Fibroblast of lung (primary cell): ENCODE data around the gene CAMKK1. TPM values are rescaled to one million over a fixed set of nuclear protein-coding genes. Genes with fewer than 3 reads are reported as not detected.

Experiments used
- DNase-seq, 2 donors: peaks; one replicate each; pipeline versions ENCODE4 v3.0.0 to v3.0.0-alpha.2; 2010; ENCODE audit warnings: low read depth in 2 of 2
- H2AFZ ChIP-seq: 2 replicates; pipeline ENCODE4 v1.5.1; 2012; ENCODE audit warnings: low read length, control low read depth, inconsistent platforms
- H3K27ac ChIP-seq: 2 replicates; pipeline ENCODE4 v1.5.1; 2011; ENCODE audit warnings: low read length, control low read depth; ENCODE audit not compliant: insufficient read depth
- H3K27me3 ChIP-seq: 2 replicates; pipeline ENCODE4 v1.5.1; 2011; ENCODE audit warnings: mild to moderate bottlenecking, low read length; ENCODE audit not compliant: control insufficient read depth, insufficient read depth
- H3K36me3 ChIP-seq: 2 replicates; pipeline ENCODE4 v1.5.1; 2011; ENCODE audit warnings: low read length; ENCODE audit not compliant: control insufficient read depth, insufficient read depth
- H3K4me1 ChIP-seq: 2 replicates; pipeline ENCODE4 v1.5.1; 2011; ENCODE audit warnings: low read length; ENCODE audit not compliant: control insufficient read depth, insufficient read depth; ENCODE audit errors: extremely low read depth
- H3K4me2 ChIP-seq: 2 replicates; pipeline ENCODE4 v1.5.1; 2011; ENCODE audit warnings: low read length, control low read depth; ENCODE audit not compliant: insufficient read depth; ENCODE audit errors: extremely low read depth
- H3K4me3 ChIP-seq, 4 experiments: fragments of 200-600 bp in 1 of 4; sonication (generic) in 1 of 4; replicated peaks in 1 of 4; 2 replicates each; pipeline ENCODE4 v1.5.1; 2011 to 2016; ENCODE audit warnings: low read length in 4 of 4, low read depth in 3 of 4, mild to moderate bottlenecking in 3 of 4, control low read depth in 2 of 4, inconsistent platforms in 1 of 4, mixed read lengths in 1 of 4; ENCODE audit not compliant: insufficient read depth in 1 of 4; ENCODE audit errors: control extremely low read depth in 1 of 4
- H3K79me2 ChIP-seq: 2 replicates; pipeline ENCODE4 v1.5.1; 2012; ENCODE audit warnings: mild to moderate bottlenecking, low read length, inconsistent platforms; ENCODE audit not compliant: control insufficient read depth, insufficient read depth
- H3K9ac ChIP-seq: 2 replicates; pipeline ENCODE4 v1.5.1; 2011; ENCODE audit warnings: mild to moderate bottlenecking, low read length, control low read depth; ENCODE audit not compliant: insufficient read depth
- H3K9me3 ChIP-seq: 2 replicates; pipeline ENCODE4 v1.5.1; 2012; ENCODE audit warnings: low read depth, low read length; ENCODE audit not compliant: control insufficient read depth, insufficient read depth
- H4K20me1 ChIP-seq: 2 replicates; pipeline ENCODE4 v1.5.1; 2011; ENCODE audit warnings: low read length; ENCODE audit not compliant: control insufficient read depth, insufficient read depth; ENCODE audit errors: extremely low read depth
- EZH2 ChIP-seq: IDR thresholded peaks from 2 replicates; pipeline ENCODE4 v1.5.1; 2012; ENCODE audit warnings: low read length, control low read depth, mild to moderate bottlenecking; ENCODE audit errors: missing control alignments
- polyA plus RNA-seq, 2 donors: library from polyadenylated mRNA; depleted of rRNA in 1 of 2; stranded (reverse) in 1 of 2; unstranded in 1 of 2; fragments of >200 nt; gene quantifications; 2 replicates each; pipeline ENCODE4 v1.2.1, GENCODE V29; 2011 to 2012; ENCODE audit warnings: missing spikeins in 1 of 2
- total RNA-seq: library from RNA; depleted of rRNA; stranded (reverse); fragments of >200 nt; gene quantifications from 2 replicates; pipeline ENCODE4 v1.2.1, GENCODE V29; 2014
- TF ChIP-seq, protein P1 (sequence below), 2 donors: IDR thresholded peaks in 1 of 2; conservative IDR thresholded peaks in 1 of 2; 1 replicate in 1 of 2; 2 replicates in 1 of 2; pipeline ENCODE4 v1.5.1; 2011 to 2012; ENCODE audit warnings: low read length in 2 of 2, control low read depth in 1 of 2, inconsistent platforms in 1 of 2, low read depth in 1 of 2, mild to moderate bottlenecking in 1 of 2

CAMKK1 gene
- total and polyA plus RNA-seq, 2 donors (not counting 1 experiment from before 2014, with no cell fraction given), result 0.41 to 2.5 TPM

DNA sequence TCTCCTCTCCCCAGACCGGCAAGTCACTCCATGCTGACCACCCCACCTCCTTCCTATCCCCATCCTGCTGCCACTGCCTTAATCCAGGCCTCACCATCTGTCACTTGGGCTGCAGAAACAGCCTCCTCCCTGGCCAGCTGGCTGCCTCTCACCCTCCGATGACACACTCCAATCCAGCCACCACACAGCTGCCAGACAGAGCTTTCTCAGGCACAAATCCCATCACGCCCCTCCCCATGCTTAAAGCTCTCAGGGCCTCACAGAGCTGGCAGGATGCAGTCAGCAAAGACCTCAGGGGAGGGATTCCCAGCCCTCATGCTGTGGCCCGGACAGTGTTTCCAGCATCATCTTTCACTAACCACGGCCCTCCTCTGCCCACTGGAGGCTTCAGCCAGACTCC lies 13.7 kb downstream of the CAMKK1 start:
- Histone ChIP-seq H3K79me2 (no peaks in the 10 kb centered on the region), H3K36me3 (no peaks in the 10 kb centered on the region), H3K9me3 (no peaks in the 10 kb centered on the region), H3K27ac (no peak overlapping the region), H3K4me2 (no peak overlapping the region), H4K20me1 (no peaks in the 10 kb centered on the region), H2AFZ (no peak overlapping the region), H3K27me3 (no peaks in the 10 kb centered on the region), H3K9ac (no peak overlapping the region), H3K4me3 (no peak overlapping the region), H3K4me1 (no peaks in the 10 kb centered on the region)
- peak; percentile 73 to 74 for DNase-seq
- TF ChIP-seq, protein P1, sequence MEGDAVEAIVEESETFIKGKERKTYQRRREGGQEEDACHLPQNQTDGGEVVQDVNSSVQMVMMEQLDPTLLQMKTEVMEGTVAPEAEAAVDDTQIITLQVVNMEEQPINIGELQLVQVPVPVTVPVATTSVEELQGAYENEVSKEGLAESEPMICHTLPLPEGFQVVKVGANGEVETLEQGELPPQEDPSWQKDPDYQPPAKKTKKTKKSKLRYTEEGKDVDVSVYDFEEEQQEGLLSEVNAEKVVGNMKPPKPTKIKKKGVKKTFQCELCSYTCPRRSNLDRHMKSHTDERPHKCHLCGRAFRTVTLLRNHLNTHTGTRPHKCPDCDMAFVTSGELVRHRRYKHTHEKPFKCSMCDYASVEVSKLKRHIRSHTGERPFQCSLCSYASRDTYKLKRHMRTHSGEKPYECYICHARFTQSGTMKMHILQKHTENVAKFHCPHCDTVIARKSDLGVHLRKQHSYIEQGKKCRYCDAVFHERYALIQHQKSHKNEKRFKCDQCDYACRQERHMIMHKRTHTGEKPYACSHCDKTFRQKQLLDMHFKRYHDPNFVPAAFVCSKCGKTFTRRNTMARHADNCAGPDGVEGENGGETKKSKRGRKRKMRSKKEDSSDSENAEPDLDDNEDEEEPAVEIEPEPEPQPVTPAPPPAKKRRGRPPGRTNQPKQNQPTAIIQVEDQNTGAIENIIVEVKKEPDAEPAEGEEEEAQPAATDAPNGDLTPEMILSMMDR (conservative IDR thresholded peaks at IDR 0.05 in 1 of 2, IDR thresholded peaks at IDR 0.05 in 1 of 2; ENCODE audit: low read depth in 1 of 2, low read length in 2 of 2), result no peak
- TF ChIP-seq EZH2, result no peak

DNA sequence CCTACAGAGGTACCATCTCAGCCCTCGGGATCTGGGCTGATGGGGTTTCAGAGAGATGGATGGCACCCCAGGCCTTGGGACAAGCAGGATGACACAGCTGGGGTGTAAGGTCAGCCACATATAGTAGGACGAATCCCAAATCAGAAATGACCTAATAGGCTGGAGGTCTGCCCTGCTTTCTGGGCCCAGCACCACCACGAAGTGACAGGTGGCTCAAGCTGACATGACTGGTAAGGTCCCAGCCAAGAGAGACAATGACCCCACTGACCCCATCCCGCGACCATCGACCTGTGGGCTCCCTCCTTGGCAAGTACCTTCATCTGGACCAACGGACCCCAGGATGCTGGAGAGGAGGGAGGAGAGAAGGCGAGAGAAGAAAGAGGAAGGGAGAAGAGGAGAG lies 15.6 kb downstream of the CAMKK1 start:
- Histone ChIP-seq H3K4me1 (no peaks in the 10 kb centered on the region), H3K9ac (no peak overlapping the region), H3K27me3 (no peaks in the 10 kb centered on the region), H3K9me3 (no peaks in the 10 kb centered on the region), H3K79me2 (no peaks in the 10 kb centered on the region), H3K4me3 (no peak overlapping the region), H3K36me3 (no peaks in the 10 kb centered on the region), H2AFZ (no peak overlapping the region), H4K20me1 (no peaks in the 10 kb centered on the region), H3K4me2 (no peak overlapping the region), H3K27ac (no peak overlapping the region)
- TF ChIP-seq EZH2, result no peak
- TF ChIP-seq, protein P1 (conservative IDR thresholded peaks at IDR 0.05 in 1 of 2, IDR thresholded peaks at IDR 0.05 in 1 of 2; ENCODE audit: low read depth in 1 of 2, low read length in 2 of 2), result no peak
- no peak for DNase-seq

DNA sequence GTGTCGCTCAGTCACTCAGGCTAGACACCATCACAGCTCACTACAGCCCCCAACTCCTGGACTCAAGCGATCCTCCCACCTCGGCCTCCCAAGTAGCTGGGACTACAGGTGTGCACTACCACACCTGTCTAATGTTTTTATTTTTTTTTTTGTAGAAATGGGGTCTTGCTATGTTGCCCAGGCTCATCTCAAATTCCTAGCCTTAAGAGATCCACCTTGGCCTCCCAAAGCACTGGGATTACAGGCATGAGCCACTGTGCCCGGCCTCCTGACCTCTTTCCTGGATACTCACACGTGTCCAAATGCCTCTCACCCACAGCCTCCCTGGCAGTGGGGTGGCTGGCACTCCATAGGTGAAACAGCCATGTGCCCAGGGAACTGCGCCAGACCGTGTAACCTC lies 17.5 kb downstream of the CAMKK1 start:
- TF ChIP-seq EZH2, result no peak
- TF ChIP-seq, protein P1 (conservative IDR thresholded peaks at IDR 0.05 in 1 of 2, IDR thresholded peaks at IDR 0.05 in 1 of 2; ENCODE audit: low read depth in 1 of 2, low read length in 2 of 2), result no peak
- H3K79me2 ChIP-seq, result no peaks in the 10 kb centered on the region
- no peaks in the 10 kb centered on the region for H3K27me3 ChIP-seq
- H3K27ac ChIP-seq, result no peak overlapping the region
- no peaks in the 10 kb centered on the region for H3K4me1 ChIP-seq
- H3K9ac ChIP-seq, result no peak overlapping the region
- no peaks in the 10 kb centered on the region for H4K20me1 ChIP-seq
- H3K9me3 ChIP-seq, result no peaks in the 10 kb centered on the region
- no peak overlapping the region for H2AFZ ChIP-seq
- no peak overlapping the region for H3K4me3 ChIP-seq
- no peaks in the 10 kb centered on the region for H3K36me3 ChIP-seq
- no peak overlapping the region for H3K4me2 ChIP-seq
- no peak for DNase-seq
